HEK293T (cell line): ENCODE results near the gene ZDHHC16.

Source experiments
- CTCF ChIA-PET: fragments of 350-600 bp; formaldehyde crosslinking; extraction: SDS; loops from one replicate; lab custom pipeline; 2021; ENCODE audit warnings: antibody characterized with exemption, inconsistent platforms; lab: Yijun Ruan, JAX
- POLR2A ChIA-PET: fragments of 350-600 bp; formaldehyde crosslinking; extraction: SDS; loops from one replicate; lab custom pipeline; 2020; ENCODE audit warnings: antibody characterized with exemption, inconsistent platforms; lab: Yijun Ruan, JAX
- DNase-seq: peaks from one replicate; pipeline ENCODE4 v3.0.0; 2012; ENCODE audit warnings: mixed read lengths; ENCODE audit errors: extremely low spot score
- ARNT ChIP-seq: fragments of 450-650 bp; IDR thresholded peaks from 2 replicates; pipeline ENCODE4 v1.6.1; 2017; ENCODE audit warnings: mild to moderate bottlenecking
- BHLHE40 ChIP-seq: fragments of 450-650 bp; IDR thresholded peaks from 2 replicates; pipeline ENCODE4 v1.6.1; 2016; ENCODE audit warnings: mild to moderate bottlenecking, moderate library complexity, borderline replicate concordance
- CTBP1 ChIP-seq: fragments of 450-650 bp; IDR thresholded peaks from 2 replicates; pipeline ENCODE4 v1.6.1; 2016; ENCODE audit warnings: borderline replicate concordance
- ELF4 ChIP-seq: fragments of 450-650 bp; IDR thresholded peaks from 2 replicates; pipeline ENCODE4 v1.6.1; 2017; ENCODE audit warnings: antibody characterized with exemption
- FOXA1 ChIP-seq: fragments of 450-650 bp; IDR thresholded peaks from 2 replicates; pipeline ENCODE4 v1.6.1; 2016; ENCODE audit warnings: mild to moderate bottlenecking
- FOXK2 ChIP-seq: fragments of 450-650 bp; IDR thresholded peaks from 2 replicates; pipeline ENCODE4 v1.6.1; 2016; ENCODE audit warnings: mild to moderate bottlenecking
- FOXM1 ChIP-seq: fragments of 450-650 bp; IDR thresholded peaks from 2 replicates; pipeline ENCODE4 v1.6.1; 2017; ENCODE audit warnings: mild to moderate bottlenecking, borderline replicate concordance
- HDGF ChIP-seq: fragments of 450-650 bp; IDR thresholded peaks from 2 replicates; pipeline ENCODE4 v1.6.1; 2017; ENCODE audit warnings: antibody characterized with exemption, borderline replicate concordance
- L3MBTL2 ChIP-seq: fragments of 450-650 bp; conservative IDR thresholded peaks from 2 replicates; pipeline ENCODE4 v1.6.1; 2016; ENCODE audit warnings: mild to moderate bottlenecking
- LEF1 ChIP-seq: fragments of 450-650 bp; IDR thresholded peaks from 2 replicates; pipeline ENCODE4 v1.6.1; 2017; ENCODE audit warnings: mild to moderate bottlenecking, borderline replicate concordance
- NFRKB ChIP-seq: fragments of 450-650 bp; IDR thresholded peaks from 2 replicates; pipeline ENCODE4 v1.6.1; 2016; ENCODE audit warnings: mild to moderate bottlenecking, moderate library complexity
- SP1 ChIP-seq: fragments of 450-650 bp; IDR thresholded peaks from 2 replicates; pipeline ENCODE4 v1.6.1; 2017
- SUZ12 ChIP-seq: fragments of 450-650 bp; IDR thresholded peaks from 2 replicates; pipeline ENCODE4 v1.6.1; 2016; ENCODE audit warnings: mild to moderate bottlenecking
- TARDBP ChIP-seq: fragments of 450-650 bp; IDR thresholded peaks from 2 replicates; pipeline ENCODE4 v1.6.1; 2016
- ZNF384 ChIP-seq: fragments of 450-650 bp; IDR thresholded peaks from 2 replicates; pipeline ENCODE4 v1.6.1; 2016
- TF ChIP-seq, protein P1 (sequence below): fragments of 450-650 bp; IDR thresholded peaks from 2 replicates; pipeline ENCODE4 v1.6.1; 2016

Gene ZDHHC16

DNA sequence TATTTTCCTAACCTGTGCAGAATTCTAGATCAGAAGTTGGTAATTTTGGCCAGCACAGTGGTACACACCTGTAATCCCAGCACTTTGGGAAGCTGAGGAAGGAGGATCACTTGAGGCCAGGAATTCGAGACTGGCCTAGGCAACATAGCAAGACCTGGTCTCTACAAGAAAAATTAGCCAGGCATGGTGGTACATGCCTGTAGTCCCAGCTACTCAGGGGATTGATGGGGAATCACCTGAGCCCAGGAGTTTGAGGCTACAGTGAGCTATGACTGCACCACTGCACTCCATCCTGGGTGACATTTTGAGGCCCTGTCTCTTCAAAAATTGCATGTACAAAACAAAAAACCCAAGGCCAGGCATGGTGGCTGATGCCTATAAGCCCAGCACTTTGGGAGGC lies 11.4 kb upstream of the ZDHHC16 start:
- DNase-seq = no peak
- ChIA-PET CTCF (interaction anchor here (0.7 to 1.3 kb wide), 3 partner anchors 28 to 1069 kb away, joined by 3 to 6 read pairs (median 5); partner anchors contain the start of gene RRP12), POLR2A (interaction anchor here (0.9 to 2.0 kb wide), 5 partner anchors 10 to 34 kb away, joined by 3 to 6 read pairs (median 4); partner anchors contain the start of gene RRP12)
- TF ChIP-seq ZNF384 (no peak), FOXM1 (no peak), L3MBTL2 (no peak), TARDBP (no peak), FOXA1 (no peak)

- ChIA-PET CTCF (interaction anchor here (0.7 kb wide), 1 partner anchor 1069 kb away, joined by 3 read pairs; no protein-coding TSS in a partner anchor), POLR2A (interaction anchor here (1.4 to 2.0 kb wide), 3 partner anchors 10 to 34 kb away, joined by 3 to 6 read pairs (median 6); partner anchors contain the start of gene RRP12)
- TF ChIP-seq CTBP1 (no peak), SUZ12 (no peak), L3MBTL2 (no peak), LEF1 (no peak), FOXM1 (no peak), TARDBP (no peak)
- DNase-seq = no peak
Measured at GRCh38 chr10:97435211-97435610, 10.8 kb upstream of the ZDHHC16 start.

GRCh38 chr10:97442277-97442676 lies 3.7 kb upstream of the ZDHHC16 start:
- TF ChIP-seq SP1 = no peak
- no peak for TF ChIP-seq CTBP1
- no peak for TF ChIP-seq ZNF384
- TF ChIP-seq FOXA1 = no peak
- TF ChIP-seq NFRKB = no peak
- TF ChIP-seq SUZ12 = no peak
- no peak for TF ChIP-seq HDGF
- TF ChIP-seq BHLHE40 = no peak
- no peak for TF ChIP-seq ARNT
- no peak for TF ChIP-seq FOXK2
- TF ChIP-seq ELF4 = no peak
- TF ChIP-seq L3MBTL2 = no peak
- TF ChIP-seq, protein P1, sequence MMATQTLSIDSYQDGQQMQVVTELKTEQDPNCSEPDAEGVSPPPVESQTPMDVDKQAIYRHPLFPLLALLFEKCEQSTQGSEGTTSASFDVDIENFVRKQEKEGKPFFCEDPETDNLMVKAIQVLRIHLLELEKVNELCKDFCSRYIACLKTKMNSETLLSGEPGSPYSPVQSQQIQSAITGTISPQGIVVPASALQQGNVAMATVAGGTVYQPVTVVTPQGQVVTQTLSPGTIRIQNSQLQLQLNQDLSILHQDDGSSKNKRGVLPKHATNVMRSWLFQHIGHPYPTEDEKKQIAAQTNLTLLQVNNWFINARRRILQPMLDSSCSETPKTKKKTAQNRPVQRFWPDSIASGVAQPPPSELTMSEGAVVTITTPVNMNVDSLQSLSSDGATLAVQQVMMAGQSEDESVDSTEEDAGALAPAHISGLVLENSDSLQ = no peak
- POLR2A ChIA-PET = no interaction called here
- DNase-seq = no peak
- CTCF ChIA-PET = interaction anchor here (0.5 to 1.1 kb wide), 2 partner anchors 92 to 104 kb away, joined by 3 to 4 read pairs; no protein-coding TSS in a partner anchor

GRCh38 chr10:97444212-97444611 lies 1.8 kb upstream of the ZDHHC16 start:
- POLR2A ChIA-PET = no interaction called here
- no peak for DNase-seq
- no peak for TF ChIP-seq HDGF
- CTCF ChIA-PET = no interaction called here

DNA sequence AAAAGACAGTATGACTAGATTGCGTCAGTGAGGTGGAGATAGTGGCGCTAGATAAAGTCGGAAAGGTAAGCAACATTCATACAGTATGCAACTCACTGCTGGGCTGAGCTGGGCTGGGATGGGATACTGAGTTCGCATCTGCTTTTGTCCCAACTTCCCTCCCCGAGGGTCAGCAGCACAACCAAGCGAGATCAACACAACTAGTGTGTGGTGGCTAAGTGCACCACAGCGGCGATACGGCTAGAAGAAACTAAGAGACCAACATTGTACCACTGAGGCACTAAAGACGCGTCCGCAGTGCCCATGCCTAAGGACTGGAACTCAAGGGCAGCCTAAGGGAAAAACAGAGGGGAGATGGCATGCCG lies 636 bp upstream of the ZDHHC16 start:
- ChIA-PET POLR2A (interaction anchor here (0.6 to 1.3 kb wide), 5 partner anchors 11 to 44 kb away, joined by 3 to 4 read pairs (median 3); partner anchors contain the start of gene RRP12), CTCF (no interaction called here)
- TF ChIP-seq ARNT = no peak
- TF ChIP-seq FOXK2 = no peak
- no peak for TF ChIP-seq FOXM1
- TF ChIP-seq TARDBP = no peak
- TF ChIP-seq, protein P1 = no peak
- no peak for TF ChIP-seq NFRKB
- no peak for TF ChIP-seq ELF4
- DNase-seq = no peak

- POLR2A ChIA-PET = no interaction called here
- DNase-seq = no peak
- CTCF ChIA-PET = no interaction called here
- TF ChIP-seq FOXM1 = no peak
- TF ChIP-seq FOXK2 = no peak
- no peak for TF ChIP-seq TARDBP
- TF ChIP-seq ZNF384 = no peak
- no peak for TF ChIP-seq SUZ12
- TF ChIP-seq FOXA1 = no peak
- no peak for TF ChIP-seq L3MBTL2
- TF ChIP-seq, protein P1 = no peak
- no peak for TF ChIP-seq ARNT
- TF ChIP-seq SP1 = no peak
- no peak for TF ChIP-seq HDGF
Measured at GRCh38 chr10:97450828-97451227, 4.9 kb downstream of the ZDHHC16 start.

DNA sequence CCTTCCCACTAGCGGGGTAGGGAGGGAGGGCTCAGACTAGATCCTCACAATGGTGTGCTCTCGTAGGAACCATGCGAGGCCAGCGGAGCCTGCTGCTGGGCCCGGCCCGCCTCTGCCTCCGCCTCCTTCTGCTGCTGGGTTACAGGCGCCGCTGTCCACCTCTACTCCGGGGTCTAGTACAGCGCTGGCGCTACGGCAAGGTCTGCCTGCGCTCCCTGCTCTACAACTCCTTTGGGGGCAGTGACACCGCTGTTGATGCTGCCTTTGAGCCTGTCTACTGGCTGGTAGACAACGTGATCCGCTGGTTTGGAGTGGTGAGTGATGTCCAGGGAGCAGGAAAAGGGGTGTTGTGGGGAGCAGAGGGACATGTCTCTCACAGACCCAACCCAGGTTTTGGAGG lies 5.6 kb downstream of the ZDHHC16 start:
- ChIA-PET POLR2A (no interaction called here), CTCF (no interaction called here)
- TF ChIP-seq LEF1 = no peak
- TF ChIP-seq BHLHE40 = no peak
- TF ChIP-seq FOXA1 = no peak
- no peak for TF ChIP-seq CTBP1
- TF ChIP-seq FOXK2 = no peak
- no peak for TF ChIP-seq TARDBP
- TF ChIP-seq FOXM1 = no peak
- TF ChIP-seq SP1 = no peak
- no peak for TF ChIP-seq ARNT
- no peak for TF ChIP-seq NFRKB
- no peak for TF ChIP-seq L3MBTL2
- TF ChIP-seq, protein P1 = no peak
- no peak for TF ChIP-seq HDGF
- no peak for TF ChIP-seq ELF4
- TF ChIP-seq ZNF384 = no peak
- no peak for TF ChIP-seq SUZ12
- no peak for DNase-seq
